GM12875 (cell line): ENCODE measurements around the gene CERS6.
"Not testable (repeated sequence)": the region's sequence is repeated elsewhere in the genome, so short reads cannot be mapped to it uniquely, and the experiment has no call there.

Source experiments
- H3K4me3 ChIP-seq: one replicate; pipeline ENCODE4 v1.5.1; 2011; ENCODE audit warnings: low read depth, low read length, control low read depth
- CTCF ChIP-seq: IDR thresholded peaks from 2 replicates; pipeline ENCODE4 v1.5.1; 2011; ENCODE audit warnings: low read depth, mild to moderate bottlenecking, control low read depth, inconsistent platforms, low read length, moderate library complexity, borderline replicate concordance; ENCODE audit not compliant: insufficient read depth

Gene CERS6

GRCh38 chr2:168652997-168653921 lies 197.2 kb downstream of the CERS6 start:
- no peak for TF ChIP-seq CTCF
- H3K4me3 ChIP-seq, result no peak overlapping the region

DNA sequence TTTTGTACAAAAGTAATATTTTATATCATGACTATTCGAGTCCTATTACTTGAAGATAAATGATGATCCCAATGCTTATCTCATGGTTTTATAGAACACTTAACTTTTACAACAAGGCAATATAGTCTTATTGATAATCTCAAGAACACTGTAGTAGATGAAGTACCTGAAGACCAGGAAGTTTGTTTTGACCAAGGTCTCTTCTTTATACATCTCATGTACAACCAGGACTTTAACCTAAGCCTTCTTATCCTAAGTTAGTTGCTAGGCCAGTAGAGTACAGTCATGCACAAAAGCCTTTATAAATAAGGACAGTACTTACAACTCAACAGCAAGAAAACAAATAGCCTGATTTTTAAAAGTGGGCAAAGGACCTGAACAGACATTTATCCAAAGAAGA lies 198.6 kb downstream of the CERS6 start:
- TF ChIP-seq CTCF, result no peak
- no peak overlapping the region for H3K4me3 ChIP-seq

GRCh38 chr2:168655207-168655606 lies 199.1 kb downstream of the CERS6 start:
- TF ChIP-seq CTCF, result no peak

DNA sequence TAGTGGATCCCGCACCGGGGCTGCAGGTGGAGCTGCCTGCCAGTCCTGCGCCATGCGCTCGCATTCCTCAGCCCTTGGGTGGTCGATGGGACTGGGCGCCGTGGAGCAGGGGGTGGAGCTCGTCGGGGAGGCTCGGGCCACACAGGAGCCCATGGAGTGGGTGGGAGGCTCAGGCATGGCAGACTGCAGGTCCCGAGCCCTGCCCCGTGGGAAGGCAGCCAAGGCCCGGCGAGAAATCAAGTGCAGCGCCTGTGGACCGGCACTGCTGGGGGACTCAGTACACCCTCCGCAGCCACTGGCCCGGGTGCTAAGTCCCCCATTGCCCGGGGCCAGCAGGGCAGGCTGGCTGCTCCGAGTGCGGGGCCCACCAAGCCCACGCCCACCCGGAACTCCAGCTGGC lies 201.3 kb downstream of the CERS6 start:
- H3K4me3 ChIP-seq, result not testable (repeated sequence)

More at GRCh38 chr2:168655207-168655606, 199.1 kb downstream of the CERS6 start:
- no peak overlapping the region for H3K4me3 ChIP-seq

DNA sequence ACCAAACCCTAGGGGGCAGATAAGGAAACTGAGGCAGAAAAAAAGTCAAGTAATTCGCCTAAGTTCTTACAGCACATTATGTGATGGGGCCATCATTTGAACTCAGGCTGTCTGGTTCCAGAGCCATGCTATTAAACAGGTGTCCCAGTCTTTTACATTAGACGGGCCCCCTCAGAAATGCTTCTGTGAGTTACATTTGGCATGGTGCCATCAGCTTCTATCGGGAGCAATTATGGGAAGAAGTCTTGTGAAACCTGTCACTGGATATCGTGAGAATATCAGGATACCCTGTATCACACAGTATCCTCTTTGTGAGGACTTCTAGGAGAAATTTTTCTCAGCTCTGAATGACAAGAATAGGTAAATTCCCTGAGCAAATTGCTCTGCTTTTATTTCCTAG lies 202.6 kb downstream of the CERS6 start:
- TF ChIP-seq CTCF, result no peak
- no peak overlapping the region for H3K4me3 ChIP-seq

GRCh38 chr2:168660870-168661862 lies 205.1 kb downstream of the CERS6 start:
- no peak overlapping the region for H3K4me3 ChIP-seq
- no peak for TF ChIP-seq CTCF

GRCh38 chr2:168661863-168662256 lies 205.8 kb downstream of the CERS6 start:
- no peak for TF ChIP-seq CTCF
- no peak overlapping the region for H3K4me3 ChIP-seq
